ENCODE data around the gene BDH1.
"Not testable (repeated sequence)": the region's sequence is repeated elsewhere in the genome, so short reads cannot be mapped to it uniquely, and the experiment has no call there.

BDH1 gene

DNA sequence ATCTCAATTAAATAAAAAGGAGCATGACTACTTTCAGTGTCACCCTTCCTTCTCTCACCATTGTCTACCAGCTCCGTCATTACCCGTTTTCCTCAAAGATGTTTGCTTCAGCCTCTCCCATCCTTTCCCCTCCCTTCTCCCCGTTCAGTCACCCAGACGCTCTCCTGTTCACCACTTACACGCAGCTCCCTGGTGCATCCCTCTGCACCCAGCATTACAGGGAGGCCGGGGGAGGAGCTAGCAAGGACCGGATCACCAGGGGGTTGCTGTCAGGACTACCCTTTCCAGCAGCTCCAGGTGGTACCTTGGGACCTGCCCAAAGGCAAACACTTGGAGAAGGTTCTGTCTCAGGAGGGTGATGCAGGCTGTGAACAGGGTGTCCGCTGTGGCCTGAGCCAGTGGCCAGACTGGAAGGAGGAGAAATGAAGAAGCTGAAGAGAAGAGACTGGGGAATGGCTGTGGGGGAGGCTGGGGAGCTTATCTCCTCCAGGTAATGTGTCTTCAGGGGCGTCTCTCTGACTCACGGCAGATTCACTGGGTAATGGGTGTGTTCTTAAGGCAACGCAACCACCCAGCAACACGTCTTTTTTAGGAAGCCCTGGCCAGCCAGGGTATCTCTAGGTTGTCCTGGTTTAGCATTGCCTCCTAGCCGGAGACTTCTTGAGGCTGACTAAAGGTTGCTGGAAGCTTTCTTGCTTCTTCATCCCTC is 21.8 kb upstream of the BDH1 start:
- DNase-seq = no peak

GRCh38 chr3:197576838-197577237 is 21.1 kb upstream of the BDH1 start:
- no peak for DNase-seq

- no peak for DNase-seq
These were observed 19.6 kb upstream of the BDH1 start for GRCh38 chr3:197575362-197575761.

DNA sequence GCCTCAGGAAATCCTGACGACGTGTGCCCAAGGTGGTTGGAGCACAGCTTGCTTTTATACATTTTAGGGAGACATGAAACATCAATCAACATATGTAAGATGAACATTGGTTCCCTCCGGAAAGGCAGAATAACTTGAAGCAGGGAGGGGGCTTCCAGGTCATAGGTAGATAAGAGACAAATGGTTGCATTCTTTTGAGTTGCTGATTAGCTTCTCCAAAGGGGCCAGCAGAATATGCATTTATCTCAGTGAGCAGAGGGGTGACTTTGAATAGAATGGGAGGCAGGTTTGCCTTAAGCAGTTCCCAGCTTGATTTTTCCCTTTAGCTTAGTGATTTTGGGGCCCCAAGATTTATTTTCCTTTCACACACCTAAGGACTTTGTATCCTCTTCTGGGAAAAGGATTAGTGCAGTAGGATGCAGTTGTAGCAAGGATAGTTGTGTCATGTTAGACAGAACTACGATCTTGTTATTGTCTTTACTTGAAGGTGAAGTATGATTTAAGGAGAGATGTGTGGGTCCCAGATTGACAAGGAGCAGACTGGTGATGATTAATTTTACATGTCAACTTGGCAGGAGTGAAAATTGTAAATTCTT is 18.7 kb upstream of the BDH1 start:
- not testable (repeated sequence) for DNase-seq

- no peak for DNase-seq
These were observed 17.4 kb upstream of the BDH1 start for GRCh38 chr3:197573048-197573767.

GRCh38 chr3:197571880-197572172 is 16.1 kb upstream of the BDH1 start:
- not testable (repeated sequence) for DNase-seq

GRCh38 chr3:197571074-197571879 is 15.5 kb upstream of the BDH1 start:
- DNase-seq = not testable (repeated sequence)

DNA sequence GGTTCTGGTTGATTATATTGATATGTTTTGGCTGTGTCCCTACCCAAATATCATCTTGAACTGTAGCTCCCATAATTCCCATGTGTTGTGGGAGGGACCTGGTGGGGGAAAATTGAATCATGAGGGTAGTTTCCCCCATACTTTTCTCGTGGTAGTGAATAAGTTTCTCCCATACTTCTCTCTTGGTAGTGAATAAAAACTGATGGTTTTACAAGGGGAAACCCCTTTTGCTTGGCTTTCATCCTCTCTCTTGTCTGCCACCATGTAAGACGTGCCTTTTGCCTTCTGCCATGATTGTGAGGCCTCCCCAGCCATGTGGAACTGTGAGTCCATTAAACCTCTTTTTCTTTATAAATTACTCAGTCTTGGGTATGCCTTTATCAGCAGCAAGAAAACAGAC is 13.7 kb upstream of the BDH1 start:
- not testable (repeated sequence) for DNase-seq

DNA sequence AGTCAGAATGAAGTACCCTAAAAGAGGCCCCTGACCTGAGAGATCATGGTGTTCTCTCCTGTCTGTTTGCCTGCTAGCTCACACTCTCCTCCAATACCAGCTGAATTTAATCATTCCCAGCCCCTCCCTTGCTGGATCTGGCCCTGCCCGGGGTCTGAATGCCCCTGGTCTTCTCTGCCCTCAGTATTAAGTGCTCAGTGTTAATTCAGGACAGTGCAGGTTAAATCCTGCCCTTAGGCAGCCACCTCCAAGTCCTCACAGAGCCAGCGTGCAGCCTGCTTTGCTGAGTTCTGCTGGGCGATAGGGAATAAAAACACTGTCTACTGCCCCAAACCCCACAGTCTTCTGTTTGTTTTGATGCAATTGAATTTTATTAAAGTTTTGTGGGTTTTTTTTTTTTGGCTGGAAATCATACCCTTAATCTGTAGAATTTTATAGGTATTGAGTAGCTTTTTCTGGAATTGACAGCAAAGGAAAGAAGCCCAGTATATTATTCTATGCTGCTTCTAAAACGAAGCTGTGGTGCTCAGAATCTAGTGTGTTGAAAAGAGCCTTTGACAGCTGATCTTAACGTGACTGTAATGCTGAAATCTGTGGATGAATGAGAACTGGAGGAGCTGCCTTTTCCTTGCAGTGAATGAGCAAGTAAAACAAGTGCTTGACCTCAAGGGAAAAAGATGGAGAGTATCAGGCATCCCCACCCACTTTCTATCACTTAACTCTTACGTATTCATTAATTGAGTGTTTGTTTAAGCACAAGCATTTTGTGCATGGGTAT is 12.3 kb upstream of the BDH1 start:
- no peak for DNase-seq

GRCh38 chr3:197566155-197566554 is 10.4 kb upstream of the BDH1 start:
- not testable (repeated sequence) for DNase-seq

DNA sequence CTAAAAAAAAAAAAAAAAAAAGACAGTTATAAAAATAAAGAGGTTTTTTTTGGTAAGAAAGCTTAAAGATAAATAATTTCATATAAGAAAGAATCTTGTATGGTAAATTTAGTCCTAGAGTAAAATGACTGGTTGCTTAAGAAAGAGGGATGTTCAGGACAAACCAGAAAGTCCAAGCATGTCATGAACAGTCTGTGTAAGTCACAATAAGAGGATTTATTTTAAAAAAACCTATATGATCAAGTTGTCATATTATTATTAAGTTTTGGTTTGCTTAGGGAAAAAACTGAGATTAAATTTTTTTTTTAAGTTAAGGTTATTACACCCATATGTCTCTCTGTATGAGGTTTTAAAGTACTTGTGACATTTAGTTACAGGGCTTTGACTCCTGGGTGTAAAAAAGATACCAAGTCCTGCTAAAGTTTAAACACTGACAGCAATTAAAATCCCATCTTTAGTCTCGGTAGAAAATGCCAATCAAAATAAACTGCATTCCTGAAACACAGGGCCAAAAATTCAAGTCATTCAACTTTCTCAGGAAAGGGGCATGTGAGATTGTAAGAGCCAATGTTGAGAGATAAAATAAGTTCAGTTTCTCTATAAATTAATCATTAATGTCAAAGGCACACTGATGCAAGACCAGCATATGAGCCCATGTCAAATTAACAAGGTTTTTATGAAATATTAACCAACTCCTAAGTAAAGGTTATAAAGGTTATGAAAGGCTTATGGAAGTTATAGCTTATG is 8.5 kb upstream of the BDH1 start:
- DNase-seq = no peak

DNA sequence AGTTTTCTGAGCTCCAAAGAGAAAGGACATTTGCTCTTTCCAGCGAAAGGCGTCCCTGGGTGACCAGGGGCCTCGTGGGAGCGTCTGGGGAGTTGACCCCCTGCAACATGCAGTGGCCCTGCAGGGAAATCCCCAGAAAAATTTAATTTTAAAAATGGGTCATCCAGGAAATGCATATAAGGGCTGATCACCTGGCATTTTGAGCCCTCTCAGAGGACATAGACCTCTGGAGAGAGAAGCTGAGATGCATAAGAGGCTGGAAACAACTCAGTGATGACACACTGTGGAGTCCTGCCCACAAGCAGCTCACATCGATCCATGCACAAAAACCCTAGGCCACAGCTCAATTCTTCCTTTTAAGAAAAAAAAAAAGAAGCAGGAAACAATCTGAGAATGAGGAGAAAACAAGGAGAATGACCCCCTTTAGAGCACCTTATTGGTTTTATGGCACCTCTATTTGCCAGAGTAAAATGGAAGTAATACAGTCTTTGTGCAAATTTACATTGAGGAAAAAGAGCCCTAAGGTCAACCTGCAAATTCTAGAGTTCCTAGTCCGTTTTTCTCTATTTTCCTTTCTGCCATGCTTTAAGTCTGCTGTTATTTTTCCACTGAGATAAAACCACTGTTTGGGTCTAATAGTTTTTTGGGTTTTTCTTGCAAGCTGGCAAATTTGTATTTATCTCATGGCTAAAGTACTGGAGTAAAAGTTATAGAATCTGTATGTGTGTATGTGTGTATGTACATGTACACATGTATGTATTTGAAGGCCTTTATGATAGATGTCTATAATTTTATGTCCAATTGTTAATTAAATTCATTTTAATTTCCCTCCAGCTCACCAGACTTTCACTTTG is 6.9 kb upstream of the BDH1 start:
- no peak for DNase-seq

- DNase-seq = no peak
These were observed 6.2 kb upstream of the BDH1 start for GRCh38 chr3:197561926-197562325.

- no peak for DNase-seq
These were observed 3.9 kb upstream of the BDH1 start for GRCh38 chr3:197559651-197560050.

DNA sequence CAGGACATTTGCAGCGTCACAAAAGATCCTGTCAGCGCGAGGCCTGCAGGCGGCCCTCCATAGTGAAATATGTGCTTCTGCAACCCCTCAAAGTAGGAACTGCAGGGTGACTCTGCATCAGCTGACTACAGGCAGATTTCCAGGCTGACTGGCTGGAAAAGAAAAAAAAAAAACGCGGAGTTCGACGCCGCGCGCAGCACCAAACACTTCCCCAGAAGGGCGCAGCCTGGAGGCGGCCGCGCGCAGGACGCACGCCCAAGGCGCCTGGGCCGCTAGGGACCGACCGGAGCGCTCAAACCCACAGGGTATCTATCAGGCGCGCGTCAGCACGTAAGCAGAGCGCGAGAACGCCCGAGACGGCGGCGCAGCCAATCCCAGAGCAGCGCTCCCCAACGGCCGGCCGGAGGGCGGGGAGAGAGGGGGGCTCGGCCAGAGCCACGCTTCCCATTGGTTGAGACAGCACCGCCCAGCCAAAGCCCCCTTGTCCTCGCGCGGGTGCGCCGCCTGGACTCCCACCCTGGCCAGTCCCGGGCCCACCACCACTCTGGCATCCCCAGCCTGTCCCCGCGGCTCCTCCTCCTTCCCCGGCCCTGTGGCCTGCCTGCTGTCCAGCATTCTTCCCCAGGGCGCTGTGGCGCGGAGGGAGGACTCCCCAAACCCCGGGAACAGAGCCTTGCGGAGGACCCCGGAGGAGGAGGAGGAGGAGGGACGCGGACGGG is 1.0 kb downstream of the BDH1 start:
- DNase-seq = peak; percentile 94

DNA sequence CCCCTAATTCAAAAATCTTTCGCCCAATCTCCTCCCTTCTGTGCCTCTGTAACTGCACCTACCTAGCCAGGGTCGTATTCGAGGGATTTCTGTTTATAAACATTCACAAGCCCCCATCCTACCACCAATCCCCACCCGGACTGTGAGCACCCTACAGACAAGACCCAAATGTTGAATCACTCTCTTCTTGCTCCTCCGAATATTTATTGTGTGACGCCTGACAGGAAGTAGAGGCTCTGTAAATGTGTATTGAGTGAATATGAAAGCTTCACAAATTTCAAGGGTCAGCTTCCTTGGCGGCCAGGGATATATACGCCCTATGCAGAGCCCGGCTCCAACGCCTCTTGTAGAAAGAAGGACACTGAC is 1.6 kb downstream of the BDH1 start:
- no peak for DNase-seq

DNA sequence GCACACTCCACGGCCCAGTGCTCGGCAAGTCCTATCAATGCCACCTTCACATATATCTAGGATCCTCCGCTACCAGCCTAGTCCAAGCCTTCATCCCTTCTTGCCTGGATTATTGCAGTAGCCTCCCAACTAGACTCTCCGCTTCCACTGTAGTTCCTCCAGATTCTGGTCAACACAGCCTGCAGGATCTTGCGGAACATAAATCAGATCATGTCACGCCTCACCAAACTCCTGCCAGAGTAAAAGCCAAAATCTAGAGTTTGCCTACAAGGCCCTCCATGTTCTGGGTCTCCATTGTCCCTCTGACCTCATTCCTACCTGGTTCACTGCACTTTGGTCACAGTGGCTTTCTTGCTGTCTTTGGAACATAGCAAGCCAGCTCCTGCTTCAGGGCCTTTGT is 3.6 kb downstream of the BDH1 start:
- DNase-seq = no peak

GRCh38 chr3:197550489-197550888 is 5.3 kb downstream of the BDH1 start:
- DNase-seq = no peak

DNA sequence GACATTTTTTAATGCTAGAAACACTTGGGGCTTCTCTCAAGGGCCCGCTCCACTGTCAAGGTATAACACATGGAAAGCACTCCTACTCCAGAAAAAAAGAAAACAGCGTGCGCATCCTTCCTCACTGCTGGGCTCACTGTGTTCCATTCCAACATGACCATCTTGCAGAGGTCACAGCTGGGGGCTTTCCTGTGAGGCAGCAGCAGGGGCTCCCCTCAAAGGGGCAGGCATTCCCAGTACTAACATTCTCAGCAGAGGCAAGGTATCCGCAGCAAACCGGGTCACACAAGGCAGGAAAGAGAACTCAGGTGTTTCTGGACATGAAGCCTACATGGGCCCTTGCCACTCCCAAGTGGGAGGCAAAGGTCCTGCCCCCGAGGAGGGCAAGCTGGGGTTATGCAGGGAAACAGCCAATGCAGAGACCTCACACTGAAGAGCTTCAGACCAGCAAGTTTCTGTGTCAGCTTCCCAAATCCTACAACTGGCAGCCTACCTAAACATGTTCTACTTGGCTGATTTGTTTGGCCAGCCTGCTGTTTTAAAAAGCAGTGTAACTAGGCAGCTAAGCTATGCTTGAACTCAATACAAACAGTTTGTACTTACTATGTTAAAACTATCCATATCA is 6.4 kb downstream of the BDH1 start:
- no peak for DNase-seq
